Measurements from ENCODE around the gene NUDT8. TPM values are rescaled to one million over a fixed set of nuclear protein-coding genes. Genes with fewer than 3 reads are reported as not detected.

The NUDT8 gene
- polyA plus RNA-seq, 1 of the 3 experiments (the other 2 are of a cell fraction), result 2.7 TPM

DNA sequence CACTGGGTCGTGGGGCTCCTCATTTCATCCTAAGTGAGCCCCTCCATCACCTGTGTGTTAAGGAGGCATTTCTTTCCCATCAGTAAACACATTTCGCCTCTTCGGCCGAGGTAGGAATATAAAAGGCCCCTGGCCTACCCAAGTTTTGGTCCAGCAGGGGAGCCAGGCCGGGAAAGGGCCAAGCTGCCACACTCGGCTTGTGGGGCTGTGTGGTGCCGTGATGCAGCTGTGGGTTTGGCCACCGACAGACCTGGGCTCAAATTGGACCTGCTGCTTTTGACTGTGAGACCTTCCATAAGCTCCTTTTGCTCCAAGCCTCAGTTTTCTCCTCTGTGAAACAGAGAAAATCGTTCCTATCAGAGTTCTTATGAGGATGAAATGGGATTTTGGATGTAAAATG is 22.2 kb downstream of the NUDT8 start:
- Histone ChIP-seq H3K4me3 (ENCODE audit: low read depth in 2 of 2, low read length in 1 of 2) (peak overlapping the region; percentile 96 to 98), H4K20me1 (ENCODE audit: insufficient read depth) (no peaks in the 10 kb centered on the region), H3K27ac (ENCODE audit: low read depth in 2 of 2, low read length in 1 of 2) (no peak overlapping the region; a peak in 1 of 4 replicates), H3K4me2 (peak overlapping the region; percentile 92), H3K9me3 (no peaks in the 10 kb centered on the region), H2AFZ (ENCODE audit: low read depth) (peak overlapping the region; percentile 80; the same call in 1 of the 2 replicates), H3K4me1 (ENCODE audit: control insufficient read depth in 1 of 2, insufficient read depth in 2 of 2, low read depth in 1 of 2, low read length in 1 of 2) (peaks cover 7 to 13% of the 10 kb centered on the region in 2 experiments; a peak in 3 of 4 replicates), H3K27me3 (ENCODE audit: insufficient read depth) (no peaks in the 10 kb centered on the region), H3K79me2 (ENCODE audit: insufficient read depth) (peaks cover 17% of the 10 kb centered on the region), H3K9ac (peak overlapping the region; percentile 86), H3K9me2 (no peaks in the 10 kb centered on the region), H3K36me3 (replicated peaks in 1 of 2; ENCODE audit: control insufficient read depth in 1 of 2, insufficient read depth in 2 of 2, low read length in 1 of 2) (peaks cover 5 to 37% of the 10 kb centered on the region in 2 experiments), H3F3A (replicated peaks; ENCODE audit: insufficient read depth) (no peaks in the 10 kb centered on the region)
- no peak for DNase-seq
- CTCF ChIA-PET, result interaction anchor here (0.7 to 1.9 kb wide), 7 partner anchors 10 to 35 kb away, joined by 3 to 5 read pairs (median 3); partner anchors contain the start of gene NUDT8
- TF ChIP-seq, protein P1, sequence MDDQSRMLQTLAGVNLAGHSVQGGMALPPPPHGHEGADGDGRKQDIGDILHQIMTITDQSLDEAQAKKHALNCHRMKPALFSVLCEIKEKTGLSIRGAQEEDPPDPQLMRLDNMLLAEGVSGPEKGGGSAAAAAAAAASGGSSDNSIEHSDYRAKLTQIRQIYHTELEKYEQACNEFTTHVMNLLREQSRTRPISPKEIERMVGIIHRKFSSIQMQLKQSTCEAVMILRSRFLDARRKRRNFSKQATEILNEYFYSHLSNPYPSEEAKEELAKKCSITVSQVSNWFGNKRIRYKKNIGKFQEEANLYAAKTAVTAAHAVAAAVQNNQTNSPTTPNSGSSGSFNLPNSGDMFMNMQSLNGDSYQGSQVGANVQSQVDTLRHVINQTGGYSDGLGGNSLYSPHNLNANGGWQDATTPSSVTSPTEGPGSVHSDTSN (IDR thresholded peaks at IDR 0.05), result no peak
- no peak for TF ChIP-seq NRF1 (IDR thresholded peaks at IDR 0.05; ENCODE audit: low read depth, low read length)
- TF ChIP-seq ZBTB33 (IDR thresholded peaks at IDR 0.05; ENCODE audit: borderline replicate concordance, low read depth), result no peak
- no peak for TF ChIP-seq USF1 (IDR thresholded peaks at IDR 0.05; ENCODE audit: borderline replicate concordance, low read depth)
- TF ChIP-seq FOXM1 (IDR thresholded peaks at IDR 0.05; ENCODE audit: low read depth), result no peak
- TF ChIP-seq RCOR1 (IDR thresholded peaks at IDR 0.05; ENCODE audit: low read length), result no peak
- TF ChIP-seq FOSL2 (IDR thresholded peaks at IDR 0.05; ENCODE audit: borderline replicate concordance, low read depth), result no peak
- TF ChIP-seq, protein P2, sequence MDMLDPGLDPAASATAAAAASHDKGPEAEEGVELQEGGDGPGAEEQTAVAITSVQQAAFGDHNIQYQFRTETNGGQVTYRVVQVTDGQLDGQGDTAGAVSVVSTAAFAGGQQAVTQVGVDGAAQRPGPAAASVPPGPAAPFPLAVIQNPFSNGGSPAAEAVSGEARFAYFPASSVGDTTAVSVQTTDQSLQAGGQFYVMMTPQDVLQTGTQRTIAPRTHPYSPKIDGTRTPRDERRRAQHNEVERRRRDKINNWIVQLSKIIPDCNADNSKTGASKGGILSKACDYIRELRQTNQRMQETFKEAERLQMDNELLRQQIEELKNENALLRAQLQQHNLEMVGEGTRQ (IDR thresholded peaks at IDR 0.05; ENCODE audit: borderline replicate concordance, low read depth, low read length), result no peak
- TF ChIP-seq, protein P3, sequence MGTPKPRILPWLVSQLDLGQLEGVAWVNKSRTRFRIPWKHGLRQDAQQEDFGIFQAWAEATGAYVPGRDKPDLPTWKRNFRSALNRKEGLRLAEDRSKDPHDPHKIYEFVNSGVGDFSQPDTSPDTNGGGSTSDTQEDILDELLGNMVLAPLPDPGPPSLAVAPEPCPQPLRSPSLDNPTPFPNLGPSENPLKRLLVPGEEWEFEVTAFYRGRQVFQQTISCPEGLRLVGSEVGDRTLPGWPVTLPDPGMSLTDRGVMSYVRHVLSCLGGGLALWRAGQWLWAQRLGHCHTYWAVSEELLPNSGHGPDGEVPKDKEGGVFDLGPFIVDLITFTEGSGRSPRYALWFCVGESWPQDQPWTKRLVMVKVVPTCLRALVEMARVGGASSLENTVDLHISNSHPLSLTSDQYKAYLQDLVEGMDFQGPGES (IDR thresholded peaks at IDR 0.05; ENCODE audit: low read depth, low read length), result no peak
- TF ChIP-seq, protein P4, sequence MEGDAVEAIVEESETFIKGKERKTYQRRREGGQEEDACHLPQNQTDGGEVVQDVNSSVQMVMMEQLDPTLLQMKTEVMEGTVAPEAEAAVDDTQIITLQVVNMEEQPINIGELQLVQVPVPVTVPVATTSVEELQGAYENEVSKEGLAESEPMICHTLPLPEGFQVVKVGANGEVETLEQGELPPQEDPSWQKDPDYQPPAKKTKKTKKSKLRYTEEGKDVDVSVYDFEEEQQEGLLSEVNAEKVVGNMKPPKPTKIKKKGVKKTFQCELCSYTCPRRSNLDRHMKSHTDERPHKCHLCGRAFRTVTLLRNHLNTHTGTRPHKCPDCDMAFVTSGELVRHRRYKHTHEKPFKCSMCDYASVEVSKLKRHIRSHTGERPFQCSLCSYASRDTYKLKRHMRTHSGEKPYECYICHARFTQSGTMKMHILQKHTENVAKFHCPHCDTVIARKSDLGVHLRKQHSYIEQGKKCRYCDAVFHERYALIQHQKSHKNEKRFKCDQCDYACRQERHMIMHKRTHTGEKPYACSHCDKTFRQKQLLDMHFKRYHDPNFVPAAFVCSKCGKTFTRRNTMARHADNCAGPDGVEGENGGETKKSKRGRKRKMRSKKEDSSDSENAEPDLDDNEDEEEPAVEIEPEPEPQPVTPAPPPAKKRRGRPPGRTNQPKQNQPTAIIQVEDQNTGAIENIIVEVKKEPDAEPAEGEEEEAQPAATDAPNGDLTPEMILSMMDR (IDR thresholded peaks at IDR 0.05), result no peak
- TF ChIP-seq EZH2phosphoT487 (IDR thresholded peaks at IDR 0.05; ENCODE audit: borderline replicate concordance, low read depth), result no peak
- TF ChIP-seq RXRA (IDR thresholded peaks at IDR 0.05; ENCODE audit: borderline replicate concordance, low read depth), result no peak
- no peak for TF ChIP-seq EP300 (IDR thresholded peaks at IDR 0.05; ENCODE audit: borderline replicate concordance in 1 of 2, low read depth in 1 of 2, low read length in 1 of 2)
- TF ChIP-seq RFX5 (IDR thresholded peaks at IDR 0.05; ENCODE audit: low read length), result no peak
- TF ChIP-seq GABPA (IDR thresholded peaks at IDR 0.05; ENCODE audit: low read depth), result no peak
- no peak for TF ChIP-seq CHD2 (IDR thresholded peaks at IDR 0.05; ENCODE audit: low read length, partially characterized antibody)
- WGBS (ENCODE audit: low lambda C conversion rate), result 14% methylated on average over 4 of the region's 9 CpGs
- POLR2A ChIA-PET, result interaction anchor here (1.4 kb wide), 1 partner anchor 23 kb away, joined by 3 read pairs; no protein-coding TSS in a partner anchor

Measured in SK-N-SH (cell line).